ENCODE measurements around the gene ETF1. TPM values are rescaled to one million over a fixed set of nuclear protein-coding genes. Genes with fewer than 3 reads are reported as not detected.

ETF1 gene
- polyA plus RNA-seq, 3 donors = 25.5 to 108 (median 96.0) TPM

- WGBS, 3 donors = 71 to 80% (median 77%) methylated on average over 12 of the region's 12 CpGs
- no peak overlapping the region for H3K27ac ChIP-seq (ENCODE audit: low read depth, low read length)
Measured at GRCh38 chr5:138457531-138458275, 85.3 kb downstream of the ETF1 start.

Other genes with a start within 250 kb of the ETF1 start
- gene CDC25C, start 211.4 kb downstream of the ETF1 start, polyA plus RNA-seq = 1 to 10 TPM in 1 of 3 donors, under 1 TPM in 2; 0.03 to 1.2 (median 0.07) TPM
- 10 to 100 TPM; 12.4 to 25.9 (median 15.5) TPM for gene FAM53C, start 205.0 kb downstream of the ETF1 start, polyA plus RNA-seq
- 10 to 100 TPM; 14.2 to 26.7 (median 22.9) TPM for gene KDM3B, start 190.6 kb downstream of the ETF1 start, polyA plus RNA-seq
- gene REEP2, start 104.2 kb downstream of the ETF1 start, polyA plus RNA-seq = 1 to 10 TPM; 1.4 to 8.2 (median 2.0) TPM
- 100 to 1,000 TPM in 2 of 3 donors, 10 to 100 TPM in 1; 52.2 to 804 (median 703) TPM for gene EGR1, start 77.8 kb downstream of the ETF1 start, polyA plus RNA-seq
- gene HSPA9, start 32.2 kb upstream of the ETF1 start, polyA plus RNA-seq = 100 to 1,000 TPM in 1 of 3 donors, 10 to 100 TPM in 2; 73.6 to 177 (median 94.5) TPM
- 100 to 1,000 TPM in 2 of 3 donors, 10 to 100 TPM in 1; 74.0 to 172 (median 129) TPM for gene CTNNA1, start 210.2 kb upstream of the ETF1 start, polyA plus RNA-seq